Stimulated activated CD8-positive, alpha-beta memory T cell treated with anti-CD3 and anti-CD28 coated beads, Interleukin-15, amount 100 ng/mL, for 4 hours (primary cell): ENCODE data around the gene AHRR.
"Not testable (repeated sequence)": the region's sequence is repeated elsewhere in the genome, so short reads cannot be mapped to it uniquely, and the experiment has no call there.

Experiments
- DNase-seq, 2 donors: peaks; one replicate each; pipeline ENCODE4 v3.0.0-alpha.2; 2020; ENCODE audit warnings: low read depth in 2 of 2

AHRR gene

DNA sequence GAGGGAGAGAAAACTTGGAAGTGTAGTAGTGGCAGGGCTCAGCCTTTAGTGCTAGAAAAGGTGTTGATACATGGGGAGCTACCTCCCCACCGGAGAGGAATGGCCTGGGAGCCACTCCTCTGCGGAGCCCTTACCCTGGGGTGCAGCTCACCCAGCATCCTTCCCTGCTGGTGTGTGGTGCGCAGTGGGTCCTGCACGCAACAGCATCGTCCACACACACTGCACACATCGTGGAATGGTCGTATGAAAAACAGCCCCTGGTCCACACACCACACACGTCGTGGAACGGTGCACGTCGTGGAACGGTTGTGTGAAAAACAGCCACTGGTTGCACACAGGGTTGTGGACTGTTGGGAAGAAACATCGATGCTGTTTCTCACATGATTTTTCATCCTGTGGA, 16.1 kb upstream of the AHRR start:
- no peak for DNase-seq

DNA sequence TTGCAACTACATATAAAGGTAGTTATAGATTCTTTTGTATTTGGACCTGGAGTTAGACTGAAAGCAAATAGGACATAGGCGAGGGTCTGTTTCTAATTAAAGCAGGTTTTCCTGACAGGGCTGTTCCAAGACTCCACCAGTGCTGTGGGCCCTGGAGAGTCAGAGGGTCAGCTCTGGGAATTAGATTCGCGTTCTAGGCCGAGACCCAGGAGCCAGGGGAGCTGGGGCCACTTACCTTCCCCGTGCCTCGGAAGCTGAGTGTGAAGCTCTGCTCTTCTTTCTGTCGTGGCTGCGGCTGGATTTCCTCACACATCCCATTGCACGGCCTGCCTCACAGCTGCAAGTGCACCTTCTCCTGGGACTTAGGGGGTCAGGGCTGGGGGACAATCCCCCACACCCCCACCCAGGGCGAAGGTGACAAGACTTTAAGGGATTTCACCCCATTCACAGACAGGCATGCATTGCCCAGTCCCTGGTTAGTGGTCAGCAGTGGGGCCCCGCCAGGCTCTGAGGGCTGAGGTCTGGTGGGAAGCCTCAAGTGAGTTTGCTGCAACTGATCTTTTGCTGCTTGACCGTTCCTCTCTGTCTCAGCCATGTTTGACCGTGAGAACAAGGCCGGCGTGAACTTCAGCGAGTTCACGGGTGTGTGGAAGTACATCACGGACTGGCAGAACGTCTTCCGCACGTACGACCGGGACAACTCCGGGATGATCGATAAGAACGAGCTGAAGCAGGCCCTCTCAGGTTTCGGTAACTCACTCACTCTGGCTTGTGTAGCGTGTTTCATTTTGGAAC, 15.3 kb upstream of the AHRR start:
- DNase-seq: no peak

DNA sequence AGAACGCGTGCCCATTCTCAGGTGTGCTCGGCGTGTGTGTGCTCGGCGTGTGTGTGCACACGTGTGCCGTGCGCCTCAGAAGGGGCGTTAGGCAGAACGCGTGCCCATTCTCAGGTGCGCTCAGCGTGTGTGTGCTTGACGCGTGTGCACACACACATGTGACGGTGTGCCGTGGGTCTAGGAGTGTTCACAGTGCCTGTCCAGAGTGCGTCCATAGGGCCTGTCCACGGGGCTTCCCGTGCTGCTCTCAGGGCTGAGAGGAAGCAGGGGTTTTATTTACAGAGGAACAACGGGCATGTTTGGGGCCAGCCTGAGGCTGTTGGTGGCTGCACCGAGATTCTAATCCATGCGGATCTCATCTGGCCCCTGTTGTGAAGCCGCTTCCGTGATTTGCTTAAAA, 14.2 kb upstream of the AHRR start:
- no peak for DNase-seq

DNA sequence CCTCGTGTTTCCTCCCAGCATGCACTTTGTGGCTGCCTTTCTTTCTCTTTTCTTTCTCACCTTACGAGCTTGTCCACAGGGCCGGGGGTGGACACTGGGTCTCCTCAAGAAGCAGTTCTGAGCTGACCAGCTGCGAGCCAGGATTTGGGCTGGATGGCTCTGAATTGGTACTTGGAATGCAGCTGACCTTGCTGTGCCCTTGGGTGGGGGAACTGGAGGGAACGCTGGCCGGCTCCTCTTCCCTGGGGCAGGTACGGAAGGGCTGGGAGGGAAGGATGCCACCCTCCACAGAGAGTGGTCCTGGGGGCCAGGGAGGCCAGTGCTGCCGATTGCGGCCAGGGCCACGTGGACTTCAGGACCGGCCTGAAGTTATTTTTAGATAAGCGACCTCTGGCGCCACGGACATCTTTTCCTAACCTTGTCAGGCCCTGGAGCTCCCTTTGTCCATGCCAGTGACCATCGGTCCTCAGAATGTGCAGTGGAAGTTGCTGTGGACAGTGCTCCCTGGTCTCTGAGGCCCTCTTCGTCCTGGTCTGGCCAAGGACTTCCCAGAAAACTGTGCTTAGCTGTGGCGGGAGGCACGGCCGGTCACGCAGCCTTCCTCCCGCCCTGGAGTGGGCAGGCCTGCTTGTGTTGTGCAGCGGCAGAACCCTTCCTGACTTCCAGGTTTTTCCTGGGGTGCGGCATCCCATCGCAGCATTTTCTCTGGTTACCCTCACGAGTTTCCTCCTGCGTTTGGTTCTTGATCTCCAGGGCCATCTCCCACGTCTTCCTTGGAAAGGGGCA, 13.5 kb upstream of the AHRR start:
- no peak for DNase-seq

DNA sequence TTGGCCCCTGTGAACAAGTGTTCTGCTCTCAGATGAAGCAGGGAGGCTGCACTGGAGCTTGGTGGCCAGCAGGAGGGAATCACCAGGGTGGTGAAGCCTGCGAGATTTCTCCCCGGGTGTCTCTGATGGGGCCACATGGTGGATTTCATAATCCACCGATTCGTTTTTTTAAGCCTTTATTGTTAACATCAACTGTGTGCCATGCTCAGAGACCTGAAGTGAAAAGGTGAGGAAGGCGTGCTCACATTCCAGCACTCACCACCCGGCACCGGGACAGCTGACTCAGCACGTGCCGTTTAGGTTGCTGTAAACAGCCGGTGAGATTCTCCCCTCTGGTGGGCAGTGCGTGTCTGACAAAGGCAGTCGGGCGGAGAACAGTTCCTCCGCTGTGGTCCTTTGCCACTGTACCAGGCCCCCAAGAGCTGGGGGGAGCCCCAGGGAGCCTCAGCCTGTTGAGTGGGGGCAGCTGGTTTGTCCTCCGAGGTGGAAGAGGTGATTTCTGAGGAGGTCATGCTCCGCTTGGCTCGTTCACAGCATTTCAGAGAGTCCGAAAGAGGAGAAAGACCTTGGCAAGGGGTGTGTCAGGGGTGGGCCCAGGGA, 12.7 kb upstream of the AHRR start:
- no peak for DNase-seq

DNA sequence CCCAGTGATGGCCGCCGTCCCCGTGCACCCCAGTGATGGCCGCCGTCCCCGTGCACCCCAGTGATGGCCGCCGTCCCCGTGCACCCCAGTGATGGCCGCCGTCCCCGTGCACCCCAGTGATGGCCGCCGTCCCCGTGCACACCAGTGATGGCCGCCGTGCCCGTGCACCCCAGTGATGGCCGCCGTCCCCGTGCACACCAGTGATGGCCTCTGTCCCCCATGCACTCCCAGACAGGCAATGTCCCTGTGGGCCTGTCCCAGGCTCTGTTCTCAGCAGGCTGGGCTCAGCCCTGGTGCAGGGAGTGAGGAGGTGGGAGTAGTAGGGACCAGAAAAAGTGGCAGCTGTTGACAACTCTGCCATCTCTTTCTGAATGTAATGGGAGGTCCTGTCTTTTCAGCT, 11.7 kb upstream of the AHRR start:
- not testable (repeated sequence) for DNase-seq

DNA sequence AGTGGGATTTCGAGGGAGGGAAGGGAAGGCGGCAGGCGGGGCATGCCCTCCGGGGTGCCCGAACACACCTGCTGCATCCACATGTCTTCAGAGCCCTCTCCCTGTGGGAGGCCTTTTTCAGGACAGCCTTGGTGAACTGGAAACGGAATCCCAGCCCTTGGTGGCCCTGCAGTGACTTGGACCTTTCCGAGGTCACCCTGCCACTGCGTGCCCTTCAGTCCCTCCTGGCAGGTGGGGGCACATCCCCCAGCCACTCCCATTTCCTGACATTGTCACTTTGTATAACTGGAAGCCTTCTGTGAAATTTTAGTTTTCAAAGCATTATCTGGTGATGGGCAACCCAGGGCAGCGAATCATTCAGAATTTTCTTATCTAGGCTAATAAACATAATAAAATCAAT, 11.0 kb upstream of the AHRR start:
- DNase-seq: no peak

DNA sequence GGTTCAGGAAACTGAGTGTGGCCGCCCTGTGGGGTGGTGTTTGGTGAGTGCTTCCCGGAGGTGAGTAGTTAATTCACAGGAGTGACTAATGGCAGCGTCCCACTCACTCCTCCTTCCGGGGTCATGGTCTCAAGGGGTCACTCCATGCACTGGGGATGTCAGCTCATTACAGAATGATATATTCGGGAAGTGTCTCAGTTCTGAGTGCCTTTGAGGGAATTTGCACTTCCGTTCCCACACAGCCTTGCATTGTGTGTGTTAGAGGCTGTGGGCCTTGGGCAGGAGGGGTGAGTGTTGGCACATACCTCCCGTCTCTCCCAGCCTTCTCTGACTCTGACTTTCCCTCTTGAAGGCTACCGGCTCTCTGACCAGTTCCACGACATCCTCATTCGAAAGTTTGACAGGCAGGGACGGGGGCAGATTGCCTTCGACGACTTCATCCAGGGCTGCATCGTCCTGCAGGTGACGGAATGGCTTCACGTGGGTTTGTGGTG, 10.5 kb upstream of the AHRR start:
- DNase-seq: no peak

DNA sequence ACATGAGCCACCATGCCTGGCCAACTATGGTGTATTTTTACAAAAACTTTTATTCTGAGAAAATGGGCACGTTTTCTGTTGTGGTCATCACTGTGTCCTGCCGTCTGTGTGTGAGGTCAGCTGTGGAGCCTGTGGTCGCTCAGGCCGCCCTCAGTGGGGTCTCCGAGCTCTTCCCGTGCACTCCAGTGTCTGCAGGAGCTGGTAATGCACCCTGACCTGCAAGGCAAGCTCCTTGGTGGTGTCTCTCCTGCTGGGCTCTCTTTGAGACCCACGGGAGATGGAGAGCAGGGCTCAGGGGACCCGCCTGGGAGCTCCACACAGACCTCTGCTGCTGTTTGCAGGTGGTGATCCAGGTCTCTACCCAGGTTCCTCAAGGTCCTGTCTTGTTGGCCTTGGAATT, 9.6 kb upstream of the AHRR start:
- DNase-seq: no peak

DNA sequence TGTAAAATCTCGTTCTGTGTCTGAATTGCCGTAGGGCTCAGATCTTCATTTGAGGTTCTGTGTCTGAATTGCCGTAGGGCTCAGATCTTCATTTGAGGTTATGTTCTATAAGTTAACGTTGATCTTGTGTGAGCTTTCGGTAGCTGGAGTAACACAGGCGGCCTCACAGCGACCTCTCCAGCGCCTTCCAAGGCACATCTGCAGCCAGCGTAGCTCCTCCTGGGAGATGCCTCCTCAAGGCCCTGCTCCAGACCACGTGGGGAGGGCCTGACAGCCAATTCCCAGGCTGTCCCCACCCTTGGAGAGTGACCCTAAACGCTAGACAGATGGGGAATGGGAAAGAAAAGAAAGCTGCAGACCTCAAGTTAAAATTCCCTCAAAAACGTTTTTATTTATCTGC, 8.7 kb upstream of the AHRR start:
- DNase-seq: no peak

DNA sequence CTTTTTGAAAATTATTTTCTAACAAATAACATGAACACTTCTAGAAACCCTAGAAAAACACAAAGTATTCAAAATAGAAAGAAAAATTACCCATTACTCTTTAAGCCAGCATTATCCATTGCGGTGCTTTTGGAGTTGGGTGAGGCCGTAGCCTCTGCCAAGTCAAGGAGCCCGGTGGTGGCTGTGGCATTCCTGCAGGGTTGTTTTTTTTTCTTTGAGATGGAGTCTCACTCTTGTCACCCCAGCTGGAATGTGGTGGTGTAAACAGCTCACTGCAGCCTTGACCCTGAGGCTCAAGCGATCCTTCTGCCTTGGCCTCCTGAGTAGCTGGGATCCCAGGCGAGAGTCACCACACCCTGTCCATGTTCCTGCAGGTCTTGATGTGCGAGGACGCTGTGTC, 8.2 kb upstream of the AHRR start:
- no peak for DNase-seq

DNA sequence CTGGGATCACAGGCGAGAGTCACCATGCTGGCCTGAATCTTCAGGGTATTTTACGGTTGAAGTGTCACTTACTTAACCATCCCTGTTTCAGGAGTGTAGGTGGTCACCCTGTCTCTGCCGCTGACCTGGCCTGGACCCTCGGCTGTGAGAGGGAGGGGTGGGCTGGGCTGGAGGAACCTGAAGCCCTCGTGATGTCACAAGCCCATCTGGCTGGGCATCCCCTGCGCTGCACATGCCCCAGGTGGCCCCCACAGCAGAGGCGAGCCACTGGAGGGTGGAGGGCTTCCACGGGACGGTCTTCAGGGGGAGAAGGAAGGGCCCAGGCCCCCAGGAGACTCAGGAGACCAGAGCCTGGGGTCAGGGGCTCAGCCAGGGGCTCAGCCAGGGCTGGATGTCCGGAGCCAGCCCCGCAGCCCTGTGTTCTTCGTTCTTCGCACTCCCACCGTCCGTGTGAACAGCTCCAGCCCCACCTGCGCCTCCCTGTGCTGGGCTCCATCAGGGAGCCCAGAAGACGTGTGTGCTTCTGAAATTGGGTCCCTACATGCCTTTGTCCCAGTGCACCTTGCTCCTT, 7.6 kb upstream of the AHRR start:
- no peak for DNase-seq

DNA sequence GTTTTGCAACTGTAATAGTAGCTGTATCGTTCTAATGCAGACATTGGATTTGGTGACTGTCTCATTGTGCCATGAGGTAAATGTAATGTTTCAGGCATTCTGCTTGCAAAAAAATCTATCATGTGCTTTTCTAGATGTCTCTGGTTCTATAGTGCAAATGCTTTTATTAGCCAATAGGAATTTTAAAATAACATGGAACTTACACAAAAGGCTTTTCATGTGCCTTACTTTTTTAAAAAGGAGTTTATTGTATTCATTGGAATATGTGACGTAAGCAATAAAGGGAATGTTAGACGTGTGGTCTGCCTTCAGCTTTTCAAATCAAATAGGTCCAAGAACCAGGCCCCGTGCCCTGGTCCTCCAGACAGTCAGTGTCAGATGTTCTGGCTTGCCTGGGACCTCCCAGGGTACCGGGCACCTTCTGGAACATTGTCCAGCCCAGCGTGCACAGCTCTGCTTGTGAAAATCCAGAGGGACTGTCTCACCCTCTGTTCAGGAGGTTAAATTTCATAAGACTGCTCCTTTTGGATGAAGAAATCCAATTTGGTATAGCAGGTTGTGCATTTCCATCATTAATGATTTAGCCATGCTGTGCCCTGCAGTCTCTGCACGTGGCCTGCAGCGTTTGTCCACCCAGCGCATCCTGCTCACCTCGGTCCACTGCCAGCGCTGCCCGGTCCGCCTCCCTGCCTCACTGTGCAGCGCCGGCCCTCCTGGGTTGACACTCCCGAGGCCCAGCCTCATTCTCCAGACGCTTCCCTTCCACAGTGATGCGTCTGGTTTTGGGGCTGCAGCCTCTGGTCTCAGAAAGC, 6.6 kb upstream of the AHRR start:
- no peak for DNase-seq

DNA sequence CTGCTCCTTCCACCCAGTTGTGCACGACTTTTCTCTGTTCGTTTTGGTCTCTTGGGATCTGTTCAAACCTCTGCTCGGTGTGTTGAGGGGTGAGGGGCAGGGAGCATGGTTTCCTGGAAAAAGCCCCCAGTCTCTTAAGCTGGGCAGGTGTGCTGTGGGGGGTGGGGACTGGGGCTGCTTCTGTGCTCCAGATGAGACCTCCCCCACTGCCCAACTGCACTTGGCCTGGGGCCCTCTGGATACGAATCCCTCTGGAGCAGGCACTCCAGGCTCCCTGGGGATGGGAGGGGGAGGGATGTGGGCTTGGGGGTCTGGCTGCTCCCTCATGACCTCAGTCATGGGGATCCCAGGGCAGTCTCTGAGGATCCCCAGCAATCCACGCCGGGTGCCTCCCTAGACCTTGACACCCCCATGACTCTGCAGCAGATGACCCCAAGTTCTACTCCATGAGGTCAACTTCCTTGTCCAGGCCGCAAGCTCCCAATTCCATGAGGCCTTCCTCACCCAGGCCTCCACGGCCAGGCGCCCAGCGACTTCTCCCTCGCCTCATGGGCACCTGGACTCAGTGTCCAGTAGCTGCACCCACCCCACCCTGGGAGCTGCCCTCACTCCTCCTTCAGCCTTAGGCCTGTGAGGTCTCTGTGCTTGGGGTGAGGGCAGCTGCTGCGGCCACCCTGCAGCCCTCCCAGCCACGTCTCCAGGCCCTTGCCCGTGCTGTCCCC, 5.9 kb upstream of the AHRR start:
- no peak for DNase-seq

DNA sequence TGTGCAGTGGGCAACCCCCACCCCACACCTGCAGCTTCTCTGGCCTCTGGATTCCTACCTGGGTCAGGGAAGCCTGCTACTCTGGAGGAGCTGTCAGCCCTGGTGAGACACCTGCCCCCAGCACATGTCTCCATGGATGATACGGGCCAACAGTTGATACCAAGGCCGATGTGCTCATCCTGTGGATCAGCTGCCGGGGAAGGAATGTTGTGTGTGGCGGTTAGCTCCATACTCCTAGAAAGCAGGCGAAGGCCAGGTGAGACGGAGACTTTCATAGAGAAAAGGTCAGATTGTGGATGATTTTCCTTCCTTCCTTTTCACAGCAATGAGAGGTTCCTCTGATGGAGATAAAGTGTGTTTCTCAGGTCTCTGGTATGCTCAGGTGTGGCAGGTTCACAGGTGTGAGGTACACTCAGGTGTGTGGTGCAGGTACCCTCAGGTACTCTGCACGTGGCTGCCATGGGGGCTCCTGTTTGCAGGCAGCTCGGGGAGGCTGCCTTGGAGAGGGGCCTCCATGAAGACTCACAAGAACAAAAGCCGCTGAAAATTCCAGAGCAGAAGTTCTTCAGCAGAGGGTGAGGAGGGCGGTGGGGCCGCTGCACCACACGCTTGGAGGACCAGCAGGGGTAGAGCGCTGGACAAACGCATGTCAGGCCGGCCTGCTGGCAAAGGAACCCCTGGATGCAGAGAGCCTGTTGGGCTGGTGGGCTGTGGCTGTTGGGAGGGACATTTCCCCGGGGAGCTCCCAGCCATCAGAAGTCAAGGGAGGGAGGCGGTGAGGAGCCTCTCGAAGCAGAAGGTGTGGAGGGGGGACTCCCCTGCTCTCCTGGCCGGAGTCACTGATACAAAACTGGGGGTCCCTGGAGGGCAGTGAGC, 5.1 kb upstream of the AHRR start:
- DNase-seq: no peak

DNA sequence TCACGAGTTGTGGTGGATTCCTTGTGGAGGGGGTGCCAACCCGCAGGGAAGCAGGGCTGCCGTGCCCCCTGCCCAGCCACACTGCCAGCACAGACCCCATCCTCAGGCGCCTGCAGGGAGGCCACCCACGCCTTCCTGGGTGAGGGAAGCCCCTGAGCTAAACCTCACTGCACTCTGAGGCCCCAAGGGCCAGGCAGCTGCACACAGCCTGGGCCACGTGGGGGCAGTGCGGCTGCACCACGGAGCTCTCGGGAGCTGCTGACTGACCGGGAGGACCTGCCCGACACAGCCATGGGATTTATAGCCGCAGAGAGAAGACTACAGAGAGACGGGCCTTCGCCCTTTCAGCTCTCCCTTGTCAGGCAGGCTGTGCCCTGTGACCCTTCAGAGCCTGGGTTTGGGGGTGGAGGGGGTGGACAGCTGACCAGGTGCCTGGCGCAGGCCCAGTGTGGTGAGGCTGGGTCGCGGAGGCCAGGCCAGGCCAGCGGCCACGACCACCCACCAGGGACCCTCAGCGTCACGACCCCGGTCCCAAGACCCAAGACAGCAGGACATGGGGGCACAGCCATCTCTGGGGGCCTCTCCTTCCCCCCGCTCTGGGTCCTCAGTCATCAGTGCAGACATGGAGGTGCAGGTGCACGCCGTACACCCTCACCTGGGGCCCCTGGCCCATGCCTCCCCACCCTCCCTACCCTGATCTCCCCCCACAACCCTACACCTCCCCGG, 4.3 kb upstream of the AHRR start:
- DNase-seq: no peak

DNA sequence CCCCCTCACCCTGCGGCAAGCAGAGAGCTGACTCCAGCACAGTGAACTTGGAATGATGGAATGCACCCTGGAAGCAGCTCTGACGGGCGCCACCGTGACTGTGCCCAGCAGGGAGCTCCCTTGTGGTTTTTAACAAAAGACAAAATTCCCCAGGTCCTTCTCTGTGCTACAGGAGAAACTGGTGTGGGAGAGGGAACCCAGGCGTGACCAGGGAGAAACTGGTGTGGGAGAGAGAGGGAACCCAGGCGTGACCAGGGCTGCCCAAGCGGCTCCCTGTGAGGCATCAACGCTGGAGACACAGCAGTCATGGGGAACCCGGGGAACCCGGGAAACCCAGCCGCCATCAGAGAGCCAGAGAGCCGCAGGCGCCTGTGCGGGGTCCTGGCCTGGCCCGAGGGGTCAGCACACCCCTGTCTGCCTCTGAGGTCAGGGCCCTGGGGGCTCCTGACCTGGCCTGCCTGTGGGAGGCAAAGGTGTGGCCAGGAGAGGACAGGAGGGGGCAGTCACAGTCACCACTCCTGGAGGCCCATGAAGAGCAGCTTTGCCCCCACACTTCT, 3.1 kb upstream of the AHRR start:
- DNase-seq: no peak

DNA sequence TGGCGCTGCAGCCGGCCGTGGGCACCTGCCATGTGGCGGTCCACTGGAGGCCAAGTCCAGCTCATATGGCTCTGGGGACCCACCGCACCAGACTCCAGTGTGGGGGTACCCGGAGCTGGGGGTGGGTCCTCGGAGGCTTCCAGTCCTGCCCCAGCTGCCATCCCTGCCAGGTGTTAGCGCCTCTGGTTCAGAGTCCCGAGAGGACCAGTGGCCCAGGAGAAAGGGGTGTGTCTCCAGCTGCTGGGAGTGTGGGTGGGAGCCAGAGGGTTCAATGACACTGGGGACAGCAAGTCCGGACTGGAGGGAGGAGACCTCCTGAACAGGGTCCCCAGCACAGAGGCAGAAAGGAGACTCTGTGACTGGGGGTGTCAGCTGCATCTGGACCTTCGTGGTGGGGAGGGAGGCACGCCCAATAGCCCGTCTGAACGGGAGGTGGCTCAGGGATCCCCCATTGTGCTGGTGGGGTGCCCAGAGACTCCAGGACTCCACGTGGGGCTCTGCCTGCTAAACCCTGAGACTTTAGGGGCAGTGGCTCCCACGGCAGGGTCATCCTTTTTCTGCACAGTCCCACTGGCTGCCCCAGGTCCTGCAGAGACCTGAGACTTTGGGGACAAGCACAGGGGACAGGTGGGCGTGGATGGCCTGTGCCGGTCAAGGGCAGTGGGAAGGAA, 2.4 kb upstream of the AHRR start:
- DNase-seq: no peak
